GM18867 (cell line): ENCODE data around the gene GCGR.

Experiments used
- ATAC-seq: cut with Tn5 transposase; IDR thresholded peaks from one replicate; pipeline ENCODE4 v1.9.1; 2021; ENCODE audit warnings: mild to moderate bottlenecking, moderate library complexity; ENCODE audit not compliant: unreplicated experiment

The GCGR gene

GRCh38 chr17:81845881-81846742 is 42.2 kb downstream of the GCGR start:
- ATAC-seq = no peak

- no peak for ATAC-seq
These were observed 43.1 kb downstream of the GCGR start for GRCh38 chr17:81846743-81847689.

- ATAC-seq = no peak
These were observed 45.5 kb downstream of the GCGR start for GRCh38 chr17:81849457-81849856.

GRCh38 chr17:81851423-81851822 is 47.5 kb downstream of the GCGR start:
- ATAC-seq = no peak

GRCh38 chr17:81852237-81852636 is 48.3 kb downstream of the GCGR start:
- ATAC-seq = no peak

GRCh38 chr17:81854974-81855774 is 51.2 kb downstream of the GCGR start:
- no peak for ATAC-seq

- ATAC-seq = no peak
These were observed 54.4 kb downstream of the GCGR start for GRCh38 chr17:81858170-81858966.

GRCh38 chr17:81858967-81859905 is 55.3 kb downstream of the GCGR start:
- no peak for ATAC-seq

GRCh38 chr17:81859906-81860755 is 56.2 kb downstream of the GCGR start, which contains the start of gene P4HB:
Gene P4HB (minus strand): TSS chr17:81860535. CDS start chr17:81860471, 64 bp downstream.
- ATAC-seq = peak; percentile 72

- ATAC-seq = peak; percentile 80
These were observed 57.0 kb downstream of the GCGR start for GRCh38 chr17:81860756-81861568.

GRCh38 chr17:81863123-81863675 is 59.2 kb downstream of the GCGR start:
- no peak for ATAC-seq
